Stimulated activated CD4-positive, alpha-beta T cell treated with anti-CD3 and anti-CD28 coated beads, Interleukin-1b, Interleukin-23, amount 100 ng/mL, for 1 hour (primary cell): ENCODE results near the gene AGFG2.
"Not testable (repeated sequence)": the region's sequence is repeated elsewhere in the genome, so short reads cannot be mapped to it uniquely, and the experiment has no call there.

Experiments used
- DNase-seq, 2 donors: peaks; one replicate each; pipeline ENCODE4 v3.0.0-alpha.2; 2020; ENCODE audit warnings: low read depth in 2 of 2

Gene AGFG2

DNA sequence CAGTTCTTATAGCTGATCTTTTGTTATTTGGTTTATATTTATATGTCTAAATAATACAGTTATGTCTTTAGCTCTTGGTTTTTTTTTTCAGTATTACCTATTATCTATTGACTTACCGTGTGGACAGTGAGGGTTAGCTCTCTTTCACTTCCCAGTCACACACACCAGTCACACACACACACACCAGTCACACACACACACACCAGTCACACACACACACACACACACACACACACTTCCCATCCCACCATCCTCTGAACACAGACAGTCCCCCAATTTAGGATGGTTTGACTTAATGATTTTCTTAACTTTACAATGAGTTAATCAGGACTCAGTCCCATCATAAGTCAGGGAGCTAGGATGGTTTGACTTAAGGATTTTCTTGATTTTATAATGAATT is 18.9 kb upstream of the AGFG2 start:
- no peak for DNase-seq

DNA sequence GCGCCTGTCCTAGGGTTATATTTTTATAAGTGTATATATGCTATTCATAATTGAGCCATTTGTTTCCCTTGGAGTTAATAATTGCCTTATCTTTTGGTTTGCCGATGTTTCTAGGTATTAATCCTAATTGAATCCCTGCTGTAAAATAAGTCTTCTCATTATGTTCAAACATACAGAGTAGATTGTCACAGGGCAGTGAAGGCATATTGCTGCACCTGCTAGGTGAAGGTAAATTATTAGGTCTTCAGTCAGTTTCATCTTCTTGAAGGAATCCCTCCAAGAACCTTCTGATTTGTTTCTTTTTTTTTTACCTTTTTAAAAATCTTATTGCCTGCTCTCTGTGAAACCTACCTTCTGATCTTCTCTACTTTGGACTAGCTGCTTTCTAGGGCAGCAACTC is 17.9 kb upstream of the AGFG2 start:
- no peak for DNase-seq

DNA sequence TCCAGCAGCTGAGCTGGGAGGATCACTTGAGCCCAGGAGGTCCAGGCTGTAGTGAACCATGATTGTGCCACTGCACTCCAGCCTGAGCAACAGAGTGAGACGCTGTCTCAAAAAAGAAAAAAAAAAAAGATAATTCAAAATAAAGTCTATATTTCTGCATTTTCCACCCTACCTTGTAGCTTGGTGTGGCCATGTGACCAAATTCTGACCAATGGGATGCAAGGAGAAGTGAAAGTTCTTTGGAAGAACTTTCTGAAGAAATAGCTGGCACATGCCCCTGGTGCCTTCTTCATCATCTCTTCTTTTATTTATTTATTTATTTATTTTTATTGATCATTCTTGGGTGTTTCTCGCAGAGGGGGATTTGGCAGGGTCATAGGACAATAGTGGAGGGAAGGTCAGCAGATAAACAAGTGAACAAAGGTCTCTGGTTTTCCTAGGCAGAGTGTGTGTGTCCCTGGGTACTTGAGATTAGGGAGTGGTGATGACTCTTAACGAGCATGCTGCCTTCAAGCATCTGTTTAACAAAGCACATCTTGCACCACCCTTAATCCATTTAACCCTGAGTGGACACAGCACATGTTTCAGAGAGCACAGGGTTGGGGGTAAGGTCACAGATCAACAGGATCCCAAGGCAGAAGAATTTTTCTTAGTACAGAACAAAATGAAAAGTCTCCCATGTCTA is 17.0 kb upstream of the AGFG2 start:
- not testable (repeated sequence) for DNase-seq

DNA sequence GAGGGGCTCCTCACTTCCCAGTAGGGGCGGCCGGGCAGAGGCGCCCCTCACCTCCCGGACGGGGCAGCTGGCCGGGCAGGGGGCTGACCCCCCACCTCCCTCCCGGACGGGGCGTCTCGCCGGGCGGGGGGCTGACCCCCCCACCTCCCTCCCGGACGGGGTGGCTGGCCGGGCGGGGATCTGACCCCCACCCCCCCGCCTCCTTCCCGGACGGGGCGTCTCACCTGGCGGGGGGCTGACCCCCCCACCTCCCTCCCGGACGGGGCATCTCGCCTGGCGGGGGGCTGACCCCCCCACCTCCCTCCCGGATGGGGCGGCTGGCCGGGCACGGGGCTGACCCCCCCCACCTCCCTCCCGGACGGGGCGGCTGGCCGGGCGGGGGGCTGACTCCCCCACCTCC is 15.8 kb upstream of the AGFG2 start:
- not testable (repeated sequence) for DNase-seq

DNA sequence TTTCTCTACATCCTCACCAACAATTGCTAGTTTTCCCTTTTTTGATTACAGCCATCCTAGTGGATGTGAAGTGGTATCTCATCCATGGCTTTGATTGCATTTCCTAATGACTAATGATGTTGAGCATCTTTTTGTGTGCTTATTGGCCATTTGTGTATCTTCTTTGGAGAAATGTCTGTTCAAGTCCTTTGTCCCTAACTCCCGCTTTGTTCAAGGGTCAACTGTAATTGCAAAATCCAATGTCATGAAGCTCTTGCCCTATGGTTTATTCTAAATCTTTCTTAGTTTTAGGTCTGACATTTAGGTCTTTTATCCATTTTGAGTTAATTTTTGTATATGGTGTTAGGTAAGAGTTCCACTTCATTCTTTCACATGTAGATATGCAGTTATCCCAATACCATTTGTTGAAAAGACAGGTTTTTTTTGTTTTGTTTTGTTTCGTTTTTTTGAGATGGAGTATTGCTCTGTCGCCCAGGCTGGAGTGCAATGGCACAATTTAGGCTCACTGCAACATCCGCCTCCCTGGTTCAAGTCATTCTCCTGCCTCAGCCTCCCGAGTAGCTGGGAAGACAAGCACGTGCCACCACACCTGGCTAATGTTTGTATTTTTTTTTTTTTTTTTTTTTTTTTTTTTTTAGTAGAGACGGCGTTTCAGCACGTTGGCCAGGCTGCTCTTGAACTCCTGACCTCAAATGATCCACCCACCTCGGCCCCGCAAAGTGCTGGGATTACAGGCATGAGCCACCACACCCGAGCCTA is 10.7 kb upstream of the AGFG2 start:
- not testable (repeated sequence) for DNase-seq

DNA sequence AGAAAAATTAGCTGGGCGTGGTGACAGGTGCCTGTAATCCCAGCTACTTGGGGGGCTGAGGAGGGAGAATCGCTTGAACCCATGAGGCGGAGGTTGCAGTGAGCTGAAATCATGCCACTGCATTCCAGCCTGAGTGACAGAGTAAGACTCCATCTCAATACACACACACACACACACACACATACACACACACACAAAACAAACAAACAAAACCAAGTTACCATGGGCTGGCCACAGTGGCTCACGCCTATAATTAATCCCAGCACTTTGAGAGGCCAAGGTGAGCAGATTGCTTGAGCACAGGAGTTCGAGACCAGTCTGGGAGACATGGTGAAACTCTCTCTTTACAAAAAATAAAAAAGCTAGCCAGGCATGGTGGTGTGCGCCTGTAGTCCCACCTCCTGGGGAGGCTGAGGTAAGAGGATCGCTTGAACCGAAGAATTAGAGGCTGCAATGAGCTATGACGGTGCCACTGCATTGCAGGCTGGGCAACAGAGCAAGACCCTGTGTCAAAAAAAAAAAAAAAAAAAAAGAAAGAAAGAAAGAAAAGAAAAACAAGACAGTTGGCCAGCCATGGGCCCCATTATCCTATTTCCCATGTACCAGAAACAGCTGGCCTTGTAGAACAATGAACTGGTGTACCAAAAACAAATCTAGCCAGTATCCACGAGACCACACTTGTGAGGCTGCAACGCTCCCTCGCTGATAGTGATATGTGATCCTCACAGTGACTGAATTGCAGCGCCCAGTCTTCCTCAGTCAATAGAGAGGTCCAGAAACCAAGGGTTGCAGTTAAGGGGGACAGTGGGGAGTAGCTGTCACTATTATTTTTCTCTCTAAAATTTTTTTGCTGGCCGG is 6.6 kb upstream of the AGFG2 start:
- DNase-seq = no peak

DNA sequence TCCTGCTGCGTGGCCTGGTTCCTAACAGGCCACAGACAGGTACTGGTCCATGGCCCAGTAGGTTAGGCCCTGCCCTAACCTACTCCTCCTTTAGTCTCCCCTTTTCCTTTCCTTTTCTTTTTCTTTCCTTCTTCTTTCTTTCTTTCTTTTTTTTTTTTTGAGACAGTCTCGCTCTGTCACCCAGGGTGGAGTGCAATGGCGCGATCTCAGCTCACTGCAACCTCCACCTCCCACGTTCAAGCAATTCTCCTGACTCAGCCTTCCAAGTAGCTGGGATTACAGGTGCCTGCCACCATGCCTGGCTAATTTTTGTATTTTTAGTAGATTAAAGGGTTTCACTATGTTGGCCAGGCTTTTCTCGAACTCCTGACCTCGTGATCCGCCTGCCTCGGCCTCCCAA is 3.0 kb upstream of the AGFG2 start:
- not testable (repeated sequence) for DNase-seq

DNA sequence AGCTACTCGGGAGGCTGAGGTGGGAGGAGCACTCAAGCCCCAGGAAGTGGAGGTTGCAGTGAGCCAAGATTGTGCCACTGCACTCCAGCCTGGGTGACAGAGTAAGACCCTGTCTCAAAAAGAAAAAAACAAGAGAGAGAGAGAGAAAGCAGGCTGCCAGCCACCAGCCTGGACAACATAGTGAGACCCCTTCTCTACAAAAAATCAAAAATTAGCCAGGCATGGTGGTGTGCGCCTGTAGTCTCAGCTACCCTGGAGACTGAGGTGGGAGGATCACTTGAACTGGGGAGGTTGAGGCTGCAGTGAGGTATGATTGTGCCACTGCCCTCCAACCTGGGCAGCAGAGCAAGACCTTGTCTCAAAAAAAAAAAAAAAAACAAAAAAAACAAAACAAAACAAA is 2.3 kb upstream of the AGFG2 start:
- not testable (repeated sequence) for DNase-seq

DNA sequence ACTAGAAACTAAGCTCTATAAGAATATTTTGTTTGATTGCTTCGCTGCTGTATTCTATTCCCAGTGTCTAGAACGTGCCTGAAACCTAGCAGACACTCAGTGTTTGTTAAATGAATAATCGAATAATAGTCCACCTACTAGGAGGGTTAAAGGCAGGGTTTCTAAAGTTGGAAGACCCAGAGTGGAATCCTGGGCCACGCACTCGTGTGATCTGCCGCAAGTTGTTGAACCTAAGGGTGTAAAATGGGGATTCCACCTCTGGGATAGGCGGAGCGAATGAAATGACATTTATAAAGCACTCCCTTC is 702 bp upstream of the AGFG2 start:
- no peak for DNase-seq

DNA sequence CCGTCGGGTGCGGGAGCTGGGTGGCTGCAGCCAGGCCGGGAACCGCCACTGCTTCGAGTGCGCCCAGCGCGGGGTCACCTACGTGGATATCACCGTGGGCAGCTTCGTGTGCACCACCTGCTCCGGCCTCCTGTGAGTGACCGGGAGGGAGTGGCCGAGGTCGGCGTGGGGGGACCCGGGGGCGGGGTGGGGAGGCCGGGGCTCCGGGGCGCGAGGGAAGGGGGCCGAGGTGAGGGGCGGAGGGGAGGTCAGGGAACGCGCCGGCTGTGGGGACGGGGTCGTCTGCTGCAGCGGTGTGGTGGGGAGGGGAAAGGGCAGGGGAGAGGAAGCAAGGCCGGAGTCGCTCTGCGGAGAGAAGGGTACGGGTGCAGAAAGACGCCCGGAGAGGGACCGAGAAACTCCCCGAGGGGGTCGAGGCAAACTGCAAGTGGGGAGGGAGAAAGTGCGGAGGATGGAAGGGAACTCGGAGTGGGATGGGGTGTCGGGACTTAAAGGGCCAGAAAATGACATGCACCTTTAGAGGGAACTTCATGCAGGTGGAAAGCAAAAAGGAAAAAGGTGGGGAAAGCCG is 518 bp downstream of the AGFG2 start:
- DNase-seq = no peak

DNA sequence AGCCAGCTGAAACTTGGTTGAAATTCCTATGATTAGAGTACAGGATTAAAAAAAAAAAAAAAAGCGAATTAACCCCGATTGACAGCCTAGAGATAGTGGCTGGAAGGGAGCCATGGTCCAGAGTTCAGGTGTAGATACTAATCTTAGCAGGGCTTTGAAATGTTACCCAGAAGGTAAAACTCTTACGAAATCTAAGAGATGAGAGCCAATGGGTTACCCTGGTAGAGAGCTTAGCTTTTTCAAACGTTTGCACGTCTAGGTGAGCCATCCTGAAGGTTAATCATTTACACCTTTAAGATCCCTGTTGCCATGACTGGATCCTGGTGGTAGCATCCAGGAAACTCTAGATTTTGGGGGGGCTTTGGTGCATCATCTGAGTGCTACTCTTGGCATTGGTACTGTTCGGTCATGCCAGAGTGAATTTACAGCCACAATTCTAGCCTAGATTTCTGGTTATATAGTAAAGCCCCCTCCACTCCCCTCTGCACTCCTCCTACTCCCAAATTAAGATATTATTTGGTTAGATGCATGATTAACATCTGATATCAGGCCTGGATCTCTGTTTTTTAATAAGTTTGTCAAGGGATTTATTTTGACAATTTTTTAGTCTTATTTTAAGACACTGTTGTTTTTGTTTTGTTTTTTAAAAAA is 1.2 kb downstream of the AGFG2 start:
- no peak for DNase-seq

DNA sequence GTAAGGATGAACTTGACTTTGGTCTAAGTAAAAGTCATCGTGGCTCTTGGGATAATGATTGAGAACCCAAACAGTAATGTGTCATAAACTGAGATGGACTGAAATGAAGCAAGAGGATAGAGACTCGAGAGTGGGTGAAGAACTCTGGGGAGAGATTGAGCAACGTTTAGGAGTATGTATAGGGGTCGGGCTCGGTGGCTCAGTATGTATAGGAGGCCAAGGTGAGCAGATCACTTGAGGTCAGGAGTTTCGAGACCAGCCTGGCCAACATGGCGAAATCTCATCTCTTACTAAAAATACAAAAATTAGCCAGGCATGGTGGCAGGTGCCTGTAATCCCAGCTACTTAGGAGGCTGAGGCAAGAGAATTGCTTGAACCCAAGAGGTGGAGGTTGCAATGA is 2.3 kb downstream of the AGFG2 start:
- DNase-seq = not testable (repeated sequence)

DNA sequence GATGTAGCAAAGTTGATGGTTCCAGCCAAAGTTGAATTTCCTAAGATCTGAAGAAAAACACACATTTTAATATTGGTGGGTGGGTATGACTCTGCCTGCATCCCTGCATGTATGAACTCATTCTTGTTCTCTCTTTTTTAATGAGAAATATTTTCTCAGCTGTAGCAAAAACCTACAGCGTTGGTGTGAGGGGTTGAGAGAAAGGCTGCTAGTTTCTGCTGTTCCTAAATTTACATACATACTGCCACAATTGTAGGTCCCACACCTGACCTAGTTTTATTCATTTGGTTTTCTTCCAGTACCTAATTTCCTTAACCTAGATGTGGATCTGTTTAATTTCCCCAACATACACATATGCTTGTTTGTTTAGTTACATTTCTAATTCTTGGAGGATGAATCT is 4.6 kb downstream of the AGFG2 start:
- no peak for DNase-seq

DNA sequence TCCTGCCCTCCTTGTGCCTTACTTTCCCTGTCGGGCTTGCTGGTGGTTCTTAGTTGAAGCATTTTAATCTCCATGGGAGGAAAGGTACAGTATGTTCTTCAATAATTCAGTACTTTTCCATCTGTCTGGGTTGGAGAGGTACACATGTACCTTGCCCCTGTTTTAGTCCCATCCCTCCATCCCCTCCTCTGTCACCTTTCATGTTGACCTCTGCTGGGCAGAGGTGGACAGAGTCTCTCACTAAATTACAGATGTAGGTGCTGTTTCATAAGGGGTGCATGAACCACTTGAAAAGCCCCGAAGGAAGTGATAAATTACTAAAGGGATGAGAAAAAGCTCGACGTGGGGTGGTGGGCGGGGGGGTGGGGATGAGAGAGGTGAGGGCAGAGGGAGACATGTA is 5.4 kb downstream of the AGFG2 start:
- no peak for DNase-seq

DNA sequence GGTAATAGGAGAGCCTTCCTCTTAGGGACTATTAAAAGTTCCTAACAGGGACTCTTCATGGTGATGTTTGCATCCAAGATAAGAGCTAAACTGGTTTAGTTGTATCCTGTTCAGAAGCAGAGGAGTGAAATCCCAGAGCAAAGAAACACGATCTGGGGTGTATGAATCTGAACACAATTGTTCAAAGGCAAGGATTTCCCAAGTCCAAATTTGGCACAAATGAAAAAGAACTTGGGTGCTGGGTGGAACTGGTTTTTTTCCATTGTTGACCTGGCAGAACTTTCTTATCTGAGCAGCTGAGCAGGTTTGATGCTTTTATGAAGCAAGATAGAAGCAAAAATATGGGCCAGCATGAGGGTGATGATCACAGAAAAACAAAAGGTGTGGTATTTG is 6.0 kb downstream of the AGFG2 start:
- no peak for DNase-seq

DNA sequence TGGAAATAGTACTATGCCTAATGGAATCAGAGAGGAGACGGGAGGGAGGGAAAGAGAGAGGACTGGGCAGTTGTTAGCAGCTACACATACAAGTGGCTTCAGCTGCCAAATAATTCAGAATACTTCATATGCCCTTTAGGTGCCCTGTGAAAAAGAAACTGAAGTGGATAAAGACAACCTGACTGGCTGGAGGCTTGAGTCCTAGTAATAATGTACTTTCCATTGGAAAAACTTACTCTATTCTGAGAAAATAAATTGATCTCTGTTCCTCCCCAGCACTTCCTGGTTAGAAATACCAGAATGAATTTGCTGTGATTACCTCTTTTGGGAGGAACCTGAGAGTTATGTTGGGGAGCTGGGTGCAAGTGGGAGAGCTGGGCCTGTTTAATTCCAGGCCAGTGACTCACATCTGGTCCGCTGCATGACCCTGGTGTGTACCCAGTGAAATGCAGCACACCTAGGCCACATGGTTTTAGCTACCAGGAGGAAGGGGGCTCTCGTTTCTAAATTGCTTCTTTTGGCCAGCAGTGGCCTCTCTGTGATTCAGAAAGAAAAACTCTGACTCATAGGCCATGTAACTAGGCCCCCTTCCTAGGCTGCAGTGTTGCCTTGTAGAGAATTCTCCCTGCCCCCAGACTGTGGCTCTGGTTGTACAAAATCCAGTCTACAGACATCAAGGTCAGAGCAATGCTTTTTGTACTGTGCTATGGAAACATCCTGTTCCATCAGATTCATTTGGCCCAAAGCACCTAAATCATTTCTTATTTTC is 6.5 kb downstream of the AGFG2 start:
- no peak for DNase-seq

DNA sequence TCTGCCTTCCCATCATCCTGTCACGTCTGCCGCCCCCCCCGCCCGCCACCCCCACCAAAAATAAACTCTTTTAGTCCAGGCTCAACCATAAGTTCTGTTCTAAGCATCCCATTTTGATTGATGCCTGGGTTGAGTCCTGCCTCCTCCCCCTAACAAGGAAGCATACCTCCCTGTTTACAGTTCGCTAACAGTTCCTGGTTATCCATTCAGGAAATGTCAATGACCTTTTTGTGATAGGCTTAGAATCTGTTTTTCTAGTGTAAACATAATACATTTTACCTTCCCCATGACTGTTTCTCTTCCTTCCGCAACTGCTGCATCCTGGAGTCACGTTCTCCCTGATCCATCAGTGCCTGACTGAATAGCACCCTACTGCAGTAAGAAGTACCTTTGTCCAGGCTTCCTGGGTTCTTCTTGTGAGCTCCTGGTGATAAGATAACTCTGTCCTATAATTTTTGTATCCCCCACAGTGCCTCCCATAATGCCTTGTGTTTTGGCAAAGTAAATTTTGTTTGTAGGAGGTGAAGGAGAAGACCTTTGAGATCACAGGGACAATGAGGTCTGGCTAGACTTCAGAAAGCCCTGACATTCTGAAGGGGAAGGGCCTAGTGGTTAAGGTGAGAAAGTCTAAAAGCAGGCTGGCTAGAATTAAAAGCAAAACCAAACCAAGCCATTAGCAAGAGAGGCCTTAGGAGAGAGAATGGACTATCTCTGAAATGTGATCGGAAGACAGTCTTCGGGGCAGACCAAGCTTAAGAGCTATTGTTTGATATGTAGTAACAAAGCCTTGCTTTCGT is 7.3 kb downstream of the AGFG2 start:
- DNase-seq = no peak

DNA sequence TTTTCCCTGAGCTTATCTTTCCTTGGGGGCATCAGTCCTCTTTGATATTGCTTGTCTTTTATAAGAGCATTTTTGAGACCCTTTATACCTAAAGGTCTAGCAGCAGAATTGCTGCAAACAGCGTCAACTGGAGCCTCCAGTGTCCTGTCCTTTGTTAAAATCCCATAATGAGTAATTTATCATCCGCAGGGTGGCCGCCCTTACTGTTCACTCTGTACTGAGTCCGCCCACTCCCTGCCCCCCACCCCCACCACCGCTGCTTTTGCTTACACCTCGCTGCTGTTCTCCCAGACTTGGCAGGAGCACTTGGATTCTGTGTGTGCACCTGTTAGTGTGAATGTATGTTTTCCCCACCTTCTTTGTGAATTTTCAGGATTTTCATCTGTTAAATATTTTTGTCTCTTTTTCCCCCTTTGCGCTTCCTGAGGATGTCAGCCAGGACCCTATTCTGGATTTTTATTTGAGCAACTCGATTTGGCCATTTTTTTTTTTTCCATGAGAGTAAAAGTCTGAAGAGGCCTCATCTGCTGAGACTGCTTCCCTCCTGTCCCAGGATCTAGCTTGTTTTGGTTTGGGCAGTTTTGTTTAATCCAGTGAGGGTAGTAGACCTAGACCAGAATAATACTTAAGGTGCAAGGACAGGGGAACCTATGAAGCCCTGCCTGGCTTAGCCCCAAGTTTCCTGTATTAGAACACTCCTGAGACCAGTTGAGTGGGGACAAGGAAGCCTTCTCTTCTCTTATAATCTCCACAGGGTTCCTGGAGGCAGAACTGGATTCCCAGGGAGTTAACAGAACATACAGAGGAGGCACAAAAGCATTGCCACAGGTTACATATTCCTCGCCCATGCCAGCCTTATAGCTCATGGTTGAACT is 8.2 kb downstream of the AGFG2 start:
- DNase-seq = no peak

DNA sequence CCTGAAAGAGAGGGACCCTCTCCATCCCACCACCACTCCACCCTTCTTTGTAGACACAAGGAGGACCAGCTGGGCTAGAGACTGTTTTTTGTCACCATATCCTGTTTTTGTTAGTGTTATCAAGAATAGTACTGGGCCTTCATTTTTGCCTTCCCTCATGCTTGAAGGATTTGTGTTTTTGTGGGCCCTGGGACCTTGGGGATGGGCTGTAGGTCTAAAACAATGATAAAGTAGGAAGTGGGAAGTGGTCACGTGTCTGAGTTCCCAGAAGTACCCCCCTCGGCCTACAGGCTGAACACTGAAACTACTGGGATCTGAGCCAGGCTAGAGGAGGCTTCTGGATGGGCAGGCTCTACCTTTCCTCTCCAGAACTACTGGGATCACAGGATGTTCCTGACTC is 8.9 kb downstream of the AGFG2 start:
- DNase-seq = no peak
